ENCODE measurements around the gene DMD. TPM values are rescaled to one million over a fixed set of nuclear protein-coding genes. Genes with fewer than 3 reads are reported as not detected.

The DMD gene
- total RNA-seq, 1 donor from 2014 or later, result 143 TPM

- intact Hi-C loops (cut with micrococcal nuclease), result no loop called here
- Histone ChIP-seq H3K36me3 (no peaks in the 10 kb centered on the region), H3K9me3 (replicated peaks) (no peaks in the 10 kb centered on the region), H3K4me1 (no peaks in the 10 kb centered on the region), H3K27me3 (ENCODE audit: low read depth) (no peaks in the 10 kb centered on the region), H3K27ac (replicated peaks) (no peak overlapping the region), H3K4me3 (no peak overlapping the region)
- DNase-seq, result no peak
- TF ChIP-seq CTCF (IDR thresholded peaks at IDR 0.05; ENCODE audit: borderline replicate concordance), result no peak
Measured at GRCh38 chrX:32480019-32480418, 731.3 kb downstream of the DMD start.

GRCh38 chrX:32472364-32472763, 739.0 kb downstream of the DMD start:
- Histone ChIP-seq H3K27ac (replicated peaks) (no peak overlapping the region), H3K4me3 (no peak overlapping the region), H3K4me1 (no peaks in the 10 kb centered on the region), H3K27me3 (ENCODE audit: low read depth) (no peaks in the 10 kb centered on the region), H3K36me3 (no peaks in the 10 kb centered on the region), H3K9me3 (replicated peaks) (no peaks in the 10 kb centered on the region)
- intact Hi-C loops (cut with micrococcal nuclease), result no loop called here
- no peak for TF ChIP-seq CTCF (IDR thresholded peaks at IDR 0.05; ENCODE audit: borderline replicate concordance)
- no peak for DNase-seq

- H3K27me3 ChIP-seq (ENCODE audit: low read depth), result no peaks in the 10 kb centered on the region
- no peak overlapping the region for H3K4me3 ChIP-seq
- no peaks in the 10 kb centered on the region for H3K9me3 ChIP-seq (replicated peaks)
- H3K36me3 ChIP-seq, result no peaks in the 10 kb centered on the region
- DNase-seq, result no peak
- TF ChIP-seq CTCF (IDR thresholded peaks at IDR 0.05; ENCODE audit: borderline replicate concordance), result no peak
- H3K27ac ChIP-seq (replicated peaks), result no peak overlapping the region
- H3K4me1 ChIP-seq, result no peaks in the 10 kb centered on the region
- intact Hi-C loops (cut with micrococcal nuclease), result no loop called here
Measured at GRCh38 chrX:32455704-32456103, 755.6 kb downstream of the DMD start.

GRCh38 chrX:32451954-32452695, 759.2 kb downstream of the DMD start:
- intact Hi-C loops (cut with micrococcal nuclease), result no loop called here
- Histone ChIP-seq H3K4me3 (no peak overlapping the region), H3K4me1 (no peaks in the 10 kb centered on the region), H3K9me3 (replicated peaks) (no peaks in the 10 kb centered on the region), H3K27me3 (ENCODE audit: low read depth) (no peaks in the 10 kb centered on the region), H3K27ac (replicated peaks) (no peak overlapping the region), H3K36me3 (no peaks in the 10 kb centered on the region)
- TF ChIP-seq CTCF (IDR thresholded peaks at IDR 0.05; ENCODE audit: borderline replicate concordance), result no peak
- no peak for DNase-seq

GRCh38 chrX:32448945-32449344, 762.4 kb downstream of the DMD start:
- intact Hi-C loops (cut with micrococcal nuclease), result no loop called here
- H3K9me3 ChIP-seq (replicated peaks), result no peaks in the 10 kb centered on the region
- no peaks in the 10 kb centered on the region for H3K4me1 ChIP-seq
- H3K27me3 ChIP-seq (ENCODE audit: low read depth), result no peaks in the 10 kb centered on the region
- H3K36me3 ChIP-seq, result no peaks in the 10 kb centered on the region
- no peak for TF ChIP-seq CTCF (IDR thresholded peaks at IDR 0.05; ENCODE audit: borderline replicate concordance)
- no peak for DNase-seq
- H3K4me3 ChIP-seq, result no peak overlapping the region
- H3K27ac ChIP-seq (replicated peaks), result no peak overlapping the region
